GM19463 (cell line): Measurements from ENCODE around the gene PELI1.

Experiments used
- ATAC-seq: cut with Tn5 transposase; IDR thresholded peaks from one replicate; pipeline ENCODE4 v1.9.1; 2021; ENCODE audit warnings: mild to moderate bottlenecking, moderate library complexity; ENCODE audit not compliant: unreplicated experiment

The PELI1 gene

GRCh38 chr2:64144057-64145013 is at the start of gene PELI1:
PELI1 (minus strand) TSS chr2:64144420; CDS start chr2:64108310, 36,110 bp downstream.
- peak; percentile 82 for ATAC-seq

- no peak for ATAC-seq
Measured at GRCh38 chr2:64193491-64193890, 49.3 kb upstream of the PELI1 start.

- ATAC-seq = no peak
Measured at GRCh38 chr2:64192664-64193105, 48.5 kb upstream of the PELI1 start.

GRCh38 chr2:64192125-64192479 is 47.9 kb upstream of the PELI1 start:
- no peak for ATAC-seq

GRCh38 chr2:64189586-64189985 is 45.4 kb upstream of the PELI1 start:
- no peak for ATAC-seq

- no peak for ATAC-seq
Measured at GRCh38 chr2:64189167-64189566, 44.9 kb upstream of the PELI1 start.

- no peak for ATAC-seq
Measured at GRCh38 chr2:64186699-64187605, 42.7 kb upstream of the PELI1 start.

- ATAC-seq = peak; percentile 97
Measured at GRCh38 chr2:64179582-64180321, 35.5 kb upstream of the PELI1 start.

GRCh38 chr2:64177315-64177714 is 33.1 kb upstream of the PELI1 start:
- ATAC-seq = no peak

GRCh38 chr2:64175419-64176197 is 31.4 kb upstream of the PELI1 start:
- ATAC-seq = no peak

GRCh38 chr2:64173156-64174135 is 29.2 kb upstream of the PELI1 start:
- ATAC-seq = no peak

- no peak for ATAC-seq
Measured at GRCh38 chr2:64168756-64169155, 24.5 kb upstream of the PELI1 start.

GRCh38 chr2:64168201-64168600 is 24.0 kb upstream of the PELI1 start:
- no peak for ATAC-seq

GRCh38 chr2:64166637-64167420 is 22.6 kb upstream of the PELI1 start:
- no peak for ATAC-seq

- no peak for ATAC-seq
Measured at GRCh38 chr2:64166212-64166611, 22.0 kb upstream of the PELI1 start.

- no peak for ATAC-seq
Measured at GRCh38 chr2:64165706-64166105, 21.5 kb upstream of the PELI1 start.

- no peak for ATAC-seq
Measured at GRCh38 chr2:64164629-64165028, 20.4 kb upstream of the PELI1 start.

GRCh38 chr2:64162516-64162915 is 18.3 kb upstream of the PELI1 start:
- no peak for ATAC-seq
